Subcutaneous adipose tissue (tissue), 4 donors: ENCODE measurements around the gene GAS5. TPM values are rescaled to one million over a fixed set of nuclear protein-coding genes. Genes with fewer than 3 reads are reported as not detected.

ENCODE experiments used
- CTCF ChIP-seq: fragments of 450-650 bp; IDR thresholded peaks from one replicate; pipeline ENCODE4 v1.5.1; 2016; ENCODE audit warnings: low read depth, mild to moderate bottlenecking, control low read depth, antibody characterized with exemption, moderate library complexity
- total RNA-seq, 4 donors: library from RNA; depleted of rRNA; stranded (reverse); fragments of >200 nt; gene quantifications; one replicate each; pipeline ENCODE4 v1.1.0, GENCODE V29; 2016

GAS5 gene
- total RNA-seq, 4 donors from 2014 or later, result 330 to 419 (median 355) TPM

DNA sequence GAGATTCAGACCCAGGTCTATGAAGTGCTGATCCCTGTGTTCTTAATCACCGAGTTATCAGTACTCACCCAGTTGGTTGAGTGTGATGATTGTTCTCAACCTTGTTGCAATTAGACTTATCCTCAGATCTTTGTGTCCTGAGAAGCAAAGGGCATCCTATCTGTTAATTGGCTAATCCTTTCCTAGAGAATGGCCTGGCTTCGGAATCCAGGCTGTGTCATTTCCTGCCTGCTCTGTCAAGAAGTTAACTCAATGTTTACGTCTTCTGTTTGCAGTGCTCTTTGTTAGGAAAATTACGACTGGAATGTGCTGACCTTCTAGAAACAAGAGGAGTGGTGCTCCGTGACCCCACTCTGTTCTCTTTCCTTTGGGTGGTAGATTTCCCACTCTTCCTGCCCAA, 14.7 kb downstream of the GAS5 start:
- TF ChIP-seq CTCF, result no peak

DNA sequence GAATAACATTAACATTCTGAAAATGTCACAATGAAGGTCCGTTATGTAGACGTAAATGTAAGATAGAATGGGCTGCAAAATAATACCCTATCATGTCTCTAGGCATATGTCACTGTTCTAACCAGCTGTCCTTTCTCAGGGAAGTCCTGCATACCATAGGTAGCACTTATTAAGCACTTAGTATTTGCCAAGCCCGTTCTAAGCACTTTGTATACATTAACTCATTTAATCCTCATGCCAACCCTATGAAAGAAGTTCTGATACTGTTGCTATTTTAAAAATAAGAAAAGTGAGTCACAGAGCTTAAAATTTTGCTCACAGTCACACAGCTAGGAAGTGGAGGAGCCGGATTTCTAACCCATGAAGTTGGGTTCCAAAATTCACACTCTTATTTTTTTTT, 15.7 kb downstream of the GAS5 start:
- TF ChIP-seq CTCF, result no peak

DNA sequence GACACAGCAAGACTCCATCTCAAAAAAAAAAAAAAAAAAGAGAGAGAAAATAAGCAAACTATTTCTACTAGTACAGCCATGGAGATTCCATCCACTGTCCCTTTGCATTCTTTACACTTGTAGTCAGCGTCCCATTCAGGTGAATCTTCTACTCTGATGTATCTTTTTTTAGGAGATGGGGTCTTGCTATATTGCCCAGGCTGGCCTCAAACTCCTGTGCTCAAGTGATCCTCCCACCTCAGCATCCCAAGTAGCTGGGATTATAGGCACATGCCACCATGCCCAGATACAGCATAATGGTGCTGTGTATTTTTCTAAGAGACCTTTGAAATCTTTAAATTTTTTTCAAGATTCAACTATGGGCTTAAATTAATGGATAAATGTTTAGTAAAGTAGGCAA, 35.0 kb downstream of the GAS5 start:
- no peak for TF ChIP-seq CTCF

DNA sequence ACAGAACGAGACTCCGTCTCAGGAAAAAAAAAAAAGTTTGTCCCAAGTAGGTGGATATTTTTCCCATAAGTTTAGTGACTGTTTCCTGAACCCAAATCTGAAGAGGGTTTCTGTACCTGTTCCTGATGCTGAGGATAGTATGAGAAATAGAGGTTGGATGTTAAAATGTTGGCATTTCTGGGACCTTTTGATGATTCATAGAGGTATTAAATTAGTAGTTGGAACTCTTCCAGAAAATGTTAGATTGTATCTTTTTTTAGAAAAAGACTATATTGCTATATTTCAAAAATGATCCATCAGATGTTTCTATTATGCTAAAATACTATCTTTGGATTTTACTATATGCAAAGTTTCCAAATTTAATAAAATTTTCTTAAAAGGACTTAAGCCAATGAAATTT, 40.2 kb downstream of the GAS5 start:
- TF ChIP-seq CTCF, result no peak

GRCh38 chr1:173824315-173825081, 43.3 kb downstream of the GAS5 start, which contains the start of the genes CENPL and DARS2:
Gene CENPL (minus strand): TSS chr1:173824883. CDS start chr1:173811299, 13,584 bp downstream.
Gene DARS2 (plus strand): TSS chr1:173824673. CDS start chr1:173825230, 557 bp downstream.
- TF ChIP-seq CTCF, result no peak

DNA sequence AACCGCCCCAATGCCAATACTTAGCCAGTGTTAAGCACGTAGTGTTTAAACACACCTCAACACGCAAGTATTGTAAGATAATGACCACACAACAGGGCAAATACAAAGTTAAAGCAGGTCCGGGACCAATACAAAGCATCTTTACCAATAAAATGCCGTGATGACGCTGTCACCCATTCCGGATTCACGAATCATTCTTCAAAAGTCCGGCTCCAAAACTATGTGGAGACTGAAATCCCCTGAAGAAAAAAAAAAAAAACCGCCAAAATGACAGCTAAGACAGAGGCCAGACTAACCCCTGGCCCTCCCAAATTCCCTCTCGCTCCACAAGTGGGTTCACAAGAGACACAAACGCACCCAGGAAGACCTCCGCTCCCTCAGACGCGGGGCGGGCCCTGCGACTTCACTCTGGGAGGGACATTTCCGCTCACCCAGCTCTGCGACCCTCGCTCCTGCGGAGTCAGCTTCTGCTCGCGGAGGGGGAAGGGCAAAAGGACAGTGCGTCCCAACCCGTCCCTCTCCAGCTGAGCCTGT, 43.9 kb downstream of the GAS5 start:
- TF ChIP-seq CTCF, result no peak

GRCh38 chr1:173821680-173822079, 46.1 kb downstream of the GAS5 start:
- no peak for TF ChIP-seq CTCF
